Nephron (organoid): ENCODE results near the gene SFXN5.
A peak's percentile ranks its signal among the peaks of the same experiment; 100 is the strongest.

Experiments
- H3K27ac Mint-ChIP-seq, 3 experiments: 2 replicates each; pipeline ENCODE4 v1.8.0; 2020; ENCODE audit warnings: mixed read lengths in 3 of 3, mild to moderate bottlenecking in 2 of 3, moderate library complexity in 1 of 3
- H3K27me3 Mint-ChIP-seq: 2 replicates; pipeline ENCODE4 v1.8.0; 2021; ENCODE audit warnings: low read depth, mild to moderate bottlenecking, moderate library complexity, mixed read lengths
- H3K36me3 Mint-ChIP-seq: 2 replicates; pipeline ENCODE4 v1.8.0; 2020; ENCODE audit warnings: low read depth, mixed read lengths
- H3K4me1 Mint-ChIP-seq: 2 replicates; pipeline ENCODE4 v1.8.0; 2020; ENCODE audit warnings: mixed read lengths
- H3K4me3 Mint-ChIP-seq, 3 experiments: 2 replicates each; pipeline ENCODE4 v1.8.0; 2020; ENCODE audit warnings: mild to moderate bottlenecking in 3 of 3, mixed read lengths in 3 of 3, moderate library complexity in 2 of 3
- H3K9me3 Mint-ChIP-seq: 2 replicates; pipeline ENCODE4 v1.8.0; 2020; ENCODE audit warnings: mixed read lengths
- TF ChIP-seq, protein P1 (sequence below), 3 experiments: fragments of 200-600 bp; sonication (generic); IDR thresholded peaks; one replicate each; pipeline ENCODE4 v1.5.0; 2021; ENCODE audit warnings: antibody characterized with exemption in 3 of 3; ENCODE audit not compliant: unreplicated experiment in 3 of 3

Gene SFXN5

DNA sequence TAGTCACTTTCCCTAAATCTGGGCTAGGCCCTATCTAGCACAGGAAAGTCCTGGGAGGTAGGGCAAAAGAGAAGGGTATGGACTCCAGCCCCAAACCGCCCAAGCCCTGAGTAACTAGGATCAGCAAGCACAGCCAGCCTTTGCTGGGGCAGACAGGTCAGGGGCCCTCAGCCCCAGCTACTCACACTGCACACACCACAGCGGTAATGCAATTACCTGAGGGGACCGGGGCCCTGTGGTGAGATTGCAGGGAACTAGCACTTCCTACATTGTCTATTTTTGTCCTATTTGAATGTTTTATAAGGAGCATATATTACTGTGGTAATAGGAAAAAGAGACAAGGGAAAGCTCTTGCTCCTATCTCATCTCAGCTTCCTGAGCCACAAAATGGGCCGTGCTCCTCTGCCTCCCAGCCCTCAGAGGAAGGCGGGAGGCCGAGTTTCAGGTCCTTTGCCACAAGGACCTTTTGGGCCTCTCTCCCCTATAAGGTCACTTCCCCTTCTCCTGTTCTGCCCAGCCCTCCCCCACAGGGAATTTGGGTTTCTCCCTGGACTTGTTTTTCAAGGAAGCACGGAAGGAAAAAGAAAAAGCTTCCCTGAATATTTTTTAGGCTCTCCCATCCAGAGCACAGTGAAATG lies 20.8 kb upstream of the SFXN5 start:
- Mint-ChIP-seq H3K36me3 (no peaks in the 10 kb centered on the region), H3K4me3 (no peak overlapping the region), H3K4me1 (peaks cover 17% of the 10 kb centered on the region), H3K9me3 (no peaks in the 10 kb centered on the region), H3K27me3 (peaks cover 5% of the 10 kb centered on the region), H3K27ac (peak overlapping the region; percentile 37 to 94 (median 80))
- TF ChIP-seq, protein P1, sequence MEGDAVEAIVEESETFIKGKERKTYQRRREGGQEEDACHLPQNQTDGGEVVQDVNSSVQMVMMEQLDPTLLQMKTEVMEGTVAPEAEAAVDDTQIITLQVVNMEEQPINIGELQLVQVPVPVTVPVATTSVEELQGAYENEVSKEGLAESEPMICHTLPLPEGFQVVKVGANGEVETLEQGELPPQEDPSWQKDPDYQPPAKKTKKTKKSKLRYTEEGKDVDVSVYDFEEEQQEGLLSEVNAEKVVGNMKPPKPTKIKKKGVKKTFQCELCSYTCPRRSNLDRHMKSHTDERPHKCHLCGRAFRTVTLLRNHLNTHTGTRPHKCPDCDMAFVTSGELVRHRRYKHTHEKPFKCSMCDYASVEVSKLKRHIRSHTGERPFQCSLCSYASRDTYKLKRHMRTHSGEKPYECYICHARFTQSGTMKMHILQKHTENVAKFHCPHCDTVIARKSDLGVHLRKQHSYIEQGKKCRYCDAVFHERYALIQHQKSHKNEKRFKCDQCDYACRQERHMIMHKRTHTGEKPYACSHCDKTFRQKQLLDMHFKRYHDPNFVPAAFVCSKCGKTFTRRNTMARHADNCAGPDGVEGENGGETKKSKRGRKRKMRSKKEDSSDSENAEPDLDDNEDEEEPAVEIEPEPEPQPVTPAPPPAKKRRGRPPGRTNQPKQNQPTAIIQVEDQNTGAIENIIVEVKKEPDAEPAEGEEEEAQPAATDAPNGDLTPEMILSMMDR (IDR thresholded peaks at IDR 0.05; ENCODE audit: unreplicated experiment in 3 of 3): no peak

DNA sequence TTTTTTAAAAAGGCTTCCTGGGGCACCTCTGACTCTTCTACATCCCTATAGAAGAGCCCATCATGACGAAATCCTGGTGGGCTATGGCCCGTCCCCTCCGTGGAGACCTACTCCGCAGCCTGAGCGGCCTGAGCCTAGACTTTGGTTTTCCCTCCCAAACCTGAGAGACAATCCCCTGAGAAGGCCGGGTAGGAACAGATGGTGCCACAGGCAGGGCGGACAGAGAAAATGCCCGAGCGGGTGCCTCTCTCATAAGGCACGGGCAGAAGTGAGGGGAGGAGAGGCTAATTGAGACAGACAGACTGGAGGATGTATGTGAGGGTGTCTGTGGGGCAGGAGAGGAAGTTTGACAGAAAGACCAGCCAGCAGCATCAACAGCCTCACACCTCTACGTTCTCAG lies 20.2 kb upstream of the SFXN5 start:
- Mint-ChIP-seq H3K27ac (peak overlapping the region; percentile 37 to 94 (median 80)), H3K4me3 (no peak overlapping the region), H3K4me1 (peaks cover 17% of the 10 kb centered on the region), H3K9me3 (no peaks in the 10 kb centered on the region), H3K36me3 (no peaks in the 10 kb centered on the region), H3K27me3 (peaks cover 5% of the 10 kb centered on the region)
- TF ChIP-seq, protein P1 (IDR thresholded peaks at IDR 0.05; ENCODE audit: unreplicated experiment in 3 of 3): no peak

DNA sequence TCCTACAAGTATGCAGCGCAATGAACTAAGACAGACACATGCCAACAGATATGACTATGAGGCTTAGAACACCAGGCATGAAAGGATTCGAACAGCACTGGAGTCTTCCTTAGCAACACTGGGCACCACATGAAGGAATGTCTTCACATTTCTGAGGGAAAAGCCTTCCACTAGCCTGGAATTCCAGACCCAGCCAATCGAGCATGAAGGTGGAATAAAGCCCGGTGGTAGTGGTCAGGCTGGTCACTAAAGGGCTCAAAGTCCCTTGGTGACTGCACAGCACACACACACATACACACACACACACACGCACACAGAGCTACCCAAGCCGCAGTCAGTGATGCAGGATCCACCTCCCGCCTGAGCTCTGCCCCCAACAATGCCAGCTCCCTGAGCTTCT lies 19.7 kb upstream of the SFXN5 start:
- Mint-ChIP-seq H3K36me3 (no peaks in the 10 kb centered on the region), H3K9me3 (no peaks in the 10 kb centered on the region), H3K4me1 (peaks cover 17% of the 10 kb centered on the region), H3K4me3 (no peak overlapping the region), H3K27me3 (peaks cover 5% of the 10 kb centered on the region), H3K27ac (peak overlapping the region; percentile 19 to 94 (median 37))
- TF ChIP-seq, protein P1 (IDR thresholded peaks at IDR 0.05; ENCODE audit: unreplicated experiment in 3 of 3): no peak

DNA sequence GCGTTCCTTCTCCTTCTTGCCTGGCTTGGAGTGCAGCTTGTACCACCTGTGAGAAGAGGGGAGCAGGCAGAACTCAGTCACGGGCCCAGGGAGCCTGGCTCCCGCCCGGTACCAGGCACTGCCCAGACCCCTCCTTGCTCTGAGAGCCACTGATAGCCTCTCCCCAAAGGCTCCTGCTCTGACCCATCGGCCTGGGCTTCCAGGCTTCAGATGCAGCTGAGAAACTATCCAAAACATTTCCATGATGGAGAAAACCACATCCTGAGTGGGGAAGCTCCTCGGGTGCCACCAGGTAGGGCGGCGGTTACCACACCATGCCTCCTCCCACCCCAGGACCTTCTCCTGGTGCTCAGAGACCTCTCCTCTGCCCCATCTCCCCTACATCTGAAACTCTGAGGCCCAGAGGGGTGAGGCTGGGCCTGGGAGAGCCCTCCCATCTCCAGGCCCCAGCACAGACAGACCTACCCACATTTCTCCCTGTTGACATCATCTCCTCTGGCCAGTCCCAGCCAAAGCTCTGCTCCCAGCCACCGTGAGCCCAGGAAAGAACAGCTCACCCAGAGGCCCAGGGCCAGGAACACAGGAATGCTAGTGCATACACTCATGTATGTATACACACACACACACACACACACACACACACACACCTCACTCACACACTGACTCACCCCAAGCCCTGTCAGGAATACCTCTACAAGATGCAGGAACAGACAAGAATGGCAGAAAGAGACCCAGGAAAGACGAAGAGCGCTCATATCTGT lies 17.9 kb upstream of the SFXN5 start:
- Mint-ChIP-seq H3K9me3 (no peaks in the 10 kb centered on the region), H3K27me3 (no peaks in the 10 kb centered on the region), H3K4me3 (peak overlapping the region in 1 of 3 experiments; percentile 10), H3K36me3 (no peaks in the 10 kb centered on the region), H3K4me1 (peaks cover 28% of the 10 kb centered on the region), H3K27ac (peak overlapping the region; percentile 78 to 90 (median 83))
- TF ChIP-seq, protein P1 (IDR thresholded peaks at IDR 0.05; ENCODE audit: unreplicated experiment in 3 of 3): no peak

DNA sequence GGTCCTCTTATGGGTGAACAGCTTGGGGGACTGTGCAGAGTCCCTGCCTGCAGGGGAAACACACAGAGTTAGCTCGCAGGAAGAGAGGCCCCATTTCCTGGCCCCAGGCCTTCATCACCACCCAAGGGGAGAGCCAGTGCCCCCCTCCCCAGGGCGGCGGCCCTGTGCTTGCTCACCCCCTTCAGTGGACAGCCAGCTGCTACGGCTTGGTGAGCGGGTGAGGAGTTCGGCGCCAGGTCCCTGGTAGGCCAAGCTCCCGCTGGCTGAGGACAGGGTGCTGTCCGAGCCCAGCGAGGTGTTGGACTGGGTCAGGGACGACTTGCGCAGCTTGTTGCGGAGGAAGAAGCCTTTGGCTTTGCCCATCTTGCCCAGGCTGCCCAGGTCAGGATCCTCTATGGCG lies 17.2 kb upstream of the SFXN5 start:
- Mint-ChIP-seq H3K27me3 (no peaks in the 10 kb centered on the region), H3K9me3 (no peaks in the 10 kb centered on the region), H3K36me3 (peaks cover 3% of the 10 kb centered on the region), H3K4me1 (peaks cover 28% of the 10 kb centered on the region), H3K4me3 (no peak overlapping the region), H3K27ac (no peak overlapping the region)
- TF ChIP-seq, protein P1 (IDR thresholded peaks at IDR 0.05; ENCODE audit: unreplicated experiment in 3 of 3): no peak
